IMR-90 (cell line): Measurements from ENCODE around the gene ROBO4.

Source experiments
- CTCF ChIP-seq: conservative IDR thresholded peaks from 2 replicates; pipeline ENCODE4 v1.5.1; 2012; ENCODE audit warnings: mild to moderate bottlenecking, low read depth, low read length, improper control_type of control experiment
- ELK1 ChIP-seq: fragments of 150-350 bp; IDR thresholded peaks from 2 replicates; pipeline ENCODE4 v1.6.1; 2016; ENCODE audit warnings: low read depth, mild to moderate bottlenecking, low read length, moderate library complexity, borderline replicate concordance
- FOS ChIP-seq: fragments of 150-350 bp; IDR thresholded peaks from 2 replicates; pipeline ENCODE4 v1.6.1; 2016; ENCODE audit warnings: low read depth, low read length
- MXI1 ChIP-seq: IDR thresholded peaks from 2 replicates; pipeline ENCODE4 v1.6.1; 2012; ENCODE audit warnings: low read depth, mild to moderate bottlenecking, low read length, moderate library complexity, borderline replicate concordance
- POLR2A ChIP-seq: IDR thresholded peaks from 2 replicates; pipeline ENCODE4 v1.6.1; 2012; ENCODE audit warnings: mild to moderate bottlenecking, low read depth, low read length
- RAD21 ChIP-seq: IDR thresholded peaks from 2 replicates; pipeline ENCODE4 v1.6.1; 2012; ENCODE audit warnings: low read length, improper control_type of control experiment
- RFX5 ChIP-seq: IDR thresholded peaks from 2 replicates; pipeline ENCODE4 v1.8.0; 2012; ENCODE audit warnings: low read depth, mild to moderate bottlenecking, low read length, moderate library complexity

- TF ChIP-seq CTCF (no peak), POLR2A (no peak), RAD21 (no peak), ELK1 (no peak), MXI1 (no peak), FOS (no peak), RFX5 (no peak)
Observed at GRCh38 chr11:124918950-124919349, 21.3 kb upstream of the ROBO4 start, which contains the start of gene HEPN1.
